HEK293T (cell line): ENCODE measurements around the gene RHOJ.

Experiments used
- CTCF ChIA-PET: fragments of 350-600 bp; formaldehyde crosslinking; extraction: SDS; loops from one replicate; lab custom pipeline; 2021; ENCODE audit warnings: antibody characterized with exemption, inconsistent platforms; lab: Yijun Ruan, JAX
- POLR2A ChIA-PET: fragments of 350-600 bp; formaldehyde crosslinking; extraction: SDS; loops from one replicate; lab custom pipeline; 2020; ENCODE audit warnings: antibody characterized with exemption, inconsistent platforms; lab: Yijun Ruan, JAX
- DNase-seq: peaks from one replicate; pipeline ENCODE4 v3.0.0; 2012; ENCODE audit warnings: mixed read lengths; ENCODE audit errors: extremely low spot score
- ARNT ChIP-seq: fragments of 450-650 bp; IDR thresholded peaks from 2 replicates; pipeline ENCODE4 v1.6.1; 2017; ENCODE audit warnings: mild to moderate bottlenecking
- BHLHE40 ChIP-seq: fragments of 450-650 bp; IDR thresholded peaks from 2 replicates; pipeline ENCODE4 v1.6.1; 2016; ENCODE audit warnings: mild to moderate bottlenecking, moderate library complexity, borderline replicate concordance
- ELF4 ChIP-seq: fragments of 450-650 bp; IDR thresholded peaks from 2 replicates; pipeline ENCODE4 v1.6.1; 2017; ENCODE audit warnings: antibody characterized with exemption
- FOXA1 ChIP-seq: fragments of 450-650 bp; IDR thresholded peaks from 2 replicates; pipeline ENCODE4 v1.6.1; 2016; ENCODE audit warnings: mild to moderate bottlenecking
- FOXK2 ChIP-seq: fragments of 450-650 bp; IDR thresholded peaks from 2 replicates; pipeline ENCODE4 v1.6.1; 2016; ENCODE audit warnings: mild to moderate bottlenecking
- FOXM1 ChIP-seq: fragments of 450-650 bp; IDR thresholded peaks from 2 replicates; pipeline ENCODE4 v1.6.1; 2017; ENCODE audit warnings: mild to moderate bottlenecking, borderline replicate concordance
- HDGF ChIP-seq: fragments of 450-650 bp; IDR thresholded peaks from 2 replicates; pipeline ENCODE4 v1.6.1; 2017; ENCODE audit warnings: antibody characterized with exemption, borderline replicate concordance
- L3MBTL2 ChIP-seq: fragments of 450-650 bp; conservative IDR thresholded peaks from 2 replicates; pipeline ENCODE4 v1.6.1; 2016; ENCODE audit warnings: mild to moderate bottlenecking
- LEF1 ChIP-seq: fragments of 450-650 bp; IDR thresholded peaks from 2 replicates; pipeline ENCODE4 v1.6.1; 2017; ENCODE audit warnings: mild to moderate bottlenecking, borderline replicate concordance
- NFRKB ChIP-seq: fragments of 450-650 bp; IDR thresholded peaks from 2 replicates; pipeline ENCODE4 v1.6.1; 2016; ENCODE audit warnings: mild to moderate bottlenecking, moderate library complexity
- SP1 ChIP-seq: fragments of 450-650 bp; IDR thresholded peaks from 2 replicates; pipeline ENCODE4 v1.6.1; 2017
- SUZ12 ChIP-seq: fragments of 450-650 bp; IDR thresholded peaks from 2 replicates; pipeline ENCODE4 v1.6.1; 2016; ENCODE audit warnings: mild to moderate bottlenecking
- TARDBP ChIP-seq: fragments of 450-650 bp; IDR thresholded peaks from 2 replicates; pipeline ENCODE4 v1.6.1; 2016
- ZNF384 ChIP-seq: fragments of 450-650 bp; IDR thresholded peaks from 2 replicates; pipeline ENCODE4 v1.6.1; 2016
- TF ChIP-seq, protein P1 (sequence below): fragments of 450-650 bp; IDR thresholded peaks from 2 replicates; pipeline ENCODE4 v1.6.1; 2016

RHOJ gene

GRCh38 chr14:63212209-63212608 lies 8.0 kb downstream of the RHOJ start:
- no peak for TF ChIP-seq L3MBTL2
- TF ChIP-seq FOXA1: no peak
- no peak for TF ChIP-seq SP1
- no peak for TF ChIP-seq NFRKB
- no peak for TF ChIP-seq FOXK2
- TF ChIP-seq ARNT: no peak
- TF ChIP-seq HDGF: no peak
- no peak for TF ChIP-seq ZNF384
- TF ChIP-seq LEF1: no peak
- no peak for TF ChIP-seq BHLHE40
- TF ChIP-seq, protein P1, sequence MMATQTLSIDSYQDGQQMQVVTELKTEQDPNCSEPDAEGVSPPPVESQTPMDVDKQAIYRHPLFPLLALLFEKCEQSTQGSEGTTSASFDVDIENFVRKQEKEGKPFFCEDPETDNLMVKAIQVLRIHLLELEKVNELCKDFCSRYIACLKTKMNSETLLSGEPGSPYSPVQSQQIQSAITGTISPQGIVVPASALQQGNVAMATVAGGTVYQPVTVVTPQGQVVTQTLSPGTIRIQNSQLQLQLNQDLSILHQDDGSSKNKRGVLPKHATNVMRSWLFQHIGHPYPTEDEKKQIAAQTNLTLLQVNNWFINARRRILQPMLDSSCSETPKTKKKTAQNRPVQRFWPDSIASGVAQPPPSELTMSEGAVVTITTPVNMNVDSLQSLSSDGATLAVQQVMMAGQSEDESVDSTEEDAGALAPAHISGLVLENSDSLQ: no peak
- TF ChIP-seq TARDBP: no peak
- no peak for TF ChIP-seq ELF4
- TF ChIP-seq FOXM1: no peak
- no peak for TF ChIP-seq SUZ12
- DNase-seq: peak; percentile 24
- POLR2A ChIA-PET: interaction anchor here (1.3 kb wide), 1 partner anchor 8 kb away, joined by 3 read pairs; the partner anchor contains the start of gene RHOJ
- CTCF ChIA-PET: no interaction called here

DNA sequence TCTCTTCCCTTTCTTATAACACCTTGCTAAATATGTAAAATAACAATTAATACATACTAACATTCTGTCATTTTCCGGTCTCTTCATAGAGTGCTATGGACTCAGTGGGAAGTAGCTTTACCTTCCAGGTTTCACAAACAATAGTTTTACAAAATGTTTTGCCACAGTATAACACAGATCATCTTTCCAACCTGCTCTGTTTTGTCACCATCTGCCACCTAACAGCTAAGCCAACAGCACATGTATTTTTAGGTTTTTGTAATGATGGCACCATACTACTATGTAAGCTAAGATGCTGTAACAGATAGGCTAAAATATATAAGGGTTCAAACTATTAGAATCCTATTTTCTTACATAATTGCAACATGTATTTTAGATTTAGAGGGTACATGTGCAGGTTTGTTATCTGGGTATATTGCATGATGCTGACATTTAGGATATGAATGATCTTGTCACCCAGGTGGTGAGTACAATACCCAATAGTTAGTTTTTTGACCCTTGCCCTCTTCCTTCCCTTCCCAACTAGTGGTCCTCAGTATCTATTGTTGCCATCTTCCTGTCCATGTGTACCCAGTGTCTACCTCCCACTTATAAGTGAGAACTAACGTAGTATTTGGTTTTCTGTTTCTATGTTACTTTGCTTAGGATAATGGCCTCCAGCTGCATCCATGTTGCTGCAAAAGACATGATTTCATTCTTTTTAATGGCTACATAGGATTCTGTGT lies 8.7 kb downstream of the RHOJ start:
- no peak for TF ChIP-seq HDGF
- TF ChIP-seq FOXK2: no peak
- TF ChIP-seq ELF4: no peak
- TF ChIP-seq FOXM1: no peak
- no peak for TF ChIP-seq FOXA1
- no peak for TF ChIP-seq BHLHE40
- TF ChIP-seq SUZ12: no peak
- TF ChIP-seq TARDBP: no peak
- TF ChIP-seq L3MBTL2: no peak
- POLR2A ChIA-PET: interaction anchor here (1.3 kb wide), 1 partner anchor 9 kb away, joined by 3 read pairs; the partner anchor contains the start of gene RHOJ
- DNase-seq: no peak
- CTCF ChIA-PET: no interaction called here

DNA sequence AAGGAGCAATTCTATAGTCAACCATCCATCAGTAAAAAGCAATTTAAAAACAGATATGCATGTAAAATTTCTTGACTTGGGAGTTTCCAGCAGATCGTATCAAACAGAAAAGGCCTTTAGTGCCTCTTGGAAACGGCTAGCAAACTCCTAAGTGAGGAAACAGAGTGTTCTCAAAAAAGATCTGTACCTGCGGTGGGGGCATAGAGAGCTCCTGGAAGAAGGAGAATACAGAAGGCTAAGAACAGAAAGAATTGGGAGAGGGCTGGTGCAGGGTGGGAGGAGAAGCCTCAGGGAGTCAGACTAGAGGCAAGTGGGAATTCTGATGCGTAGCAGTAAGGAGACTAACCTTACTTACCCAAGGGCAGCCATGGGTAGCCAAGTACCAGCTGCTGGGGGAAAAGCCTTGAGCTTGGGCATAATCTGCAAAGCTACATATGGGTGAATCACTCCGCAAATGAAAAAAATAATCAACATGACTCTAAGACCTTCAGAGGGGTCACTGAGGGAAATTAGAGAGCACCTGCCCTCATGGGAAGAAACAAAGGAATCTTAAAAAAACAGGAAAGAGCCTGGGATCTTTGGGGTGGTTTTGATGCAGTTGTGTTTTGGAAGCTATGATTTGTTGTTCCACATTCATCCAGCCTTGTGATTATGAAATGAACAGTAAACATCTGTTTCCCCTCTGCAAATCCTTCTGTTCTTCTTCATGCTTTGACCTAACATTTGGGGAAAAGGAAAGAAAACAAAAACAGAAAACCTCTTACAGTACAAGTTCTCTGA lies 10.4 kb downstream of the RHOJ start:
- no peak for TF ChIP-seq L3MBTL2
- TF ChIP-seq FOXM1: no peak
- no peak for TF ChIP-seq ZNF384
- TF ChIP-seq, protein P1: no peak
- TF ChIP-seq ELF4: no peak
- TF ChIP-seq FOXA1: no peak
- TF ChIP-seq HDGF: no peak
- no peak for TF ChIP-seq LEF1
- POLR2A ChIA-PET: no interaction called here
- no peak for DNase-seq
- CTCF ChIA-PET: no interaction called here

DNA sequence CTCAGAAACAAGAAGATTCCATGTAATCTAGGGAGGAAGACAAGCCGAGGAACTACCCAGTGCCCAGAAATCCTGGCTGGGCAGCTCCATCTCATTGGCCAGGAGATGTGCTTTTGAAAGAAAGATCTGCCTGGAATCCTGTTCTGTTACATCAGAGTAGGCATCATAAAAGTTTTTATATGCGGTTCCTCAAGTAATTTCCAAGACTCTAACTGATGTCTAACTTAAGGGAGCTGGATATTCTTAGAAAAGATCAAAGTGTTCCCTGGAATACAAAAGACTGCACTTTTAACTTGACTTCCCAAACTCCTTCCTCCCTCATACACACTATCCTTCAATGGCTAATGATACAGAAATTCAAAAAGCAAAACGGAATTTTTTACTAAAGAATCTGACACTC lies 16.3 kb downstream of the RHOJ start:
- TF ChIP-seq SUZ12 (no peak), FOXA1 (no peak), SP1 (no peak), NFRKB (no peak), ELF4 (no peak), FOXK2 (no peak), ARNT (no peak), LEF1 (no peak), FOXM1 (no peak), L3MBTL2 (no peak), ZNF384 (no peak), TARDBP (no peak)
- TF ChIP-seq, protein P1: no peak
- CTCF ChIA-PET: no interaction called here
- no peak for DNase-seq

DNA sequence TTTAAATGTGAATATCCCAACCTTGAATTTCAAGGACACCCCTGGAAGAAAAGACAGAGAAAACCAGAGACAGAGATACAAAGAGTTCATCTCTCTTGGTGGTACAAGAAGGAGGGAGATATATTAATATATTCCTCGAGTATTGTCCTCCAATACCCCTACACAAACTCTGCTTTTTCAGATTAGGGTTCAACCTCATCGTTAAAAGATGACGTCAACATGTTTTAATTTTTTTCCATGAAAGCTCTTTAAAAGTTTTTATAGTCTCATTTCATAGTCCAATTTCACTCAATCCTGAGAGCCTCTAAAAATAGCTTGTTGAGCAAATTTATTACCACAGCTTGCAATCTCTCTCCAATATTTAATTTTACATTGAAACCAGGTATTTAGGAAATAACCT lies 19.4 kb downstream of the RHOJ start:
- no peak for TF ChIP-seq NFRKB
- no peak for TF ChIP-seq HDGF
- no peak for TF ChIP-seq LEF1
- no peak for TF ChIP-seq ZNF384
- no peak for TF ChIP-seq ARNT
- TF ChIP-seq ELF4: no peak
- no peak for TF ChIP-seq TARDBP
- TF ChIP-seq SUZ12: no peak
- TF ChIP-seq, protein P1: no peak
- CTCF ChIA-PET: no interaction called here
- DNase-seq: no peak
- POLR2A ChIA-PET: interaction anchor here (1.0 kb wide), 1 partner anchor 20 kb away, joined by 4 read pairs; no protein-coding TSS in a partner anchor

More for the DNA sequence above, 16.3 kb downstream of the RHOJ start:
- POLR2A ChIA-PET: interaction anchor here (0.7 to 1.1 kb wide), 2 partner anchors 17 to 610 kb away, joined by 3 to 4 read pairs; no protein-coding TSS in a partner anchor
